Spleen (tissue), 11 donors: Measurements from ENCODE around the gene SEC16A. TPM values are rescaled to one million over a fixed set of nuclear protein-coding genes. Genes with fewer than 3 reads are reported as not detected.
"Not testable (repeated sequence)": the region's sequence is repeated elsewhere in the genome, so short reads cannot be mapped to it uniquely, and the experiment has no call there.

Experiments used
- DNase-seq: peaks from one replicate; pipeline ENCODE4 v3.0.0-alpha.2; 2020
- H3K27ac ChIP-seq, 8 donors: fragments of 200-600 bp; sonication (generic) in 7 of 8; 1 replicate in 4 of 8; 2 replicates in 4 of 8; pipeline versions ENCODE4 v1.5.0 to v1.8.0; 2016 to 2021; ENCODE audit warnings: inconsistent platforms in 4 of 8, mild to moderate bottlenecking in 4 of 8, moderate library complexity in 1 of 8
- H3K27me3 ChIP-seq, 7 donors: fragments of 200-600 bp; sonication (generic) in 6 of 7; replicated peaks in 1 of 7; 1 replicate in 4 of 7; 2 replicates in 3 of 7; pipeline versions ENCODE4 v1.5.0 to v1.8.0; 2016 to 2021; ENCODE audit warnings: inconsistent platforms in 3 of 7, mild to moderate bottlenecking in 1 of 7
- H3K36me3 ChIP-seq, 6 donors: fragments of 200-600 bp; sonication (generic) in 5 of 6; 1 replicate in 4 of 6; 2 replicates in 2 of 6; pipeline versions ENCODE4 v1.5.0 to v1.8.0; 2016 to 2021; ENCODE audit warnings: inconsistent platforms in 2 of 6
- H3K4me1 ChIP-seq, 6 donors: fragments of 200-600 bp; sonication (generic) in 5 of 6; 1 replicate in 3 of 6; 2 replicates in 3 of 6; pipeline versions ENCODE4 v1.5.0 to v1.8.0; 2016 to 2021; ENCODE audit warnings: inconsistent platforms in 3 of 6
- H3K4me3 ChIP-seq, 8 donors: fragments of 200-600 bp; sonication (generic) in 7 of 8; 1 replicate in 4 of 8; 2 replicates in 4 of 8; pipeline versions ENCODE4 v1.5.0 to v1.8.0; 2016 to 2021; ENCODE audit warnings: inconsistent platforms in 4 of 8, mild to moderate bottlenecking in 4 of 8, moderate library complexity in 2 of 8
- H3K9me3 ChIP-seq, 8 donors: fragments of 200-600 bp; sonication (generic) in 7 of 8; 1 replicate in 4 of 8; 2 replicates in 4 of 8; pipeline versions ENCODE4 v1.5.0 to v1.8.0; 2016 to 2021; ENCODE audit warnings: inconsistent platforms in 4 of 8
- CTCF ChIP-seq, 11 experiments: fragments of 200-600 bp in 7 of 11; fragments of 450-650 bp in 4 of 11; sonication (generic) in 4 of 11; IDR thresholded peaks in 8 of 11; conservative IDR thresholded peaks in 3 of 11; 1 replicate in 7 of 11; 2 replicates in 4 of 11; pipeline versions ENCODE4 v1.4.0 to v1.8.0; 2016 to 2021; ENCODE audit warnings: antibody characterized with exemption in 11 of 11, inconsistent platforms in 4 of 11, mild to moderate bottlenecking in 1 of 11
- POLR2A ChIP-seq, 3 donors: fragments of 450-650 bp; IDR thresholded peaks; one replicate each; pipeline ENCODE4 v1.5.1; 2017; ENCODE audit warnings: antibody characterized with exemption in 3 of 3, mild to moderate bottlenecking in 1 of 3
- POLR2AphosphoS5 ChIP-seq, 3 donors: sonication (generic); formaldehyde crosslinking; IDR thresholded peaks; one replicate each; pipeline ENCODE4 v1.5.1; 2017; ENCODE audit warnings: antibody characterized with exemption in 3 of 3
- WGBS, 5 donors: extraction: QIAGEN DNeasy Blood & Tissue Kit in 3 of 5; methylation state at CpG; one replicate each; pipeline versions ENCODE4 v1.1.5 to v1.1.7; 2013 to 2018; 5-methylcytosine and 5-hydroxymethylcytosine counted together
- intact Hi-C: fragments of 100-400 bp; cut with DNase I; formaldehyde crosslinking; loops from one replicate; pipeline ENCODE4 v1.15.0; 2023; ENCODE audit warnings: low total_unique reads
- polyA plus RNA-seq, 3 donors: library from polyadenylated mRNA; stranded (reverse); fragments of 200-250 nt; gene quantifications; one replicate each; pipeline ENCODE4 v1.2.1, GENCODE V29; 2013
- total RNA-seq, 7 donors: library from RNA; depleted of rRNA in 3 of 7; stranded (reverse); fragments of >200 nt in 3 of 7; fragmentation: NEBNext Ultra II Directional in 4 of 7; extraction: Animal tissue kit (Norgen Biotek cat#: 25700) in 4 of 7; gene quantifications; one replicate each; pipeline versions ENCODE4 v1.1.0 to v1.2.1, GENCODE V29; 2016 to 2021
- donor health status: healthy with polysubstance abuse.
- donor health status: DM: no; HTN: no; CAD: no; lungs with moderate emphysema.
- donor health status: DM: no; HTN: no; CAD: no.
- donor health status: Bipolar disorder and iron deficiency.
- donor health status: healthy.
- donor health status: DM: no; HTN: no; CAD: no.
- donor health status: DM: yes; HTN: yes; CAD: no.

Gene SEC16A
- total and polyA plus RNA-seq, 10 donors: 35.0 to 92.1 (median 75.1) TPM

DNA sequence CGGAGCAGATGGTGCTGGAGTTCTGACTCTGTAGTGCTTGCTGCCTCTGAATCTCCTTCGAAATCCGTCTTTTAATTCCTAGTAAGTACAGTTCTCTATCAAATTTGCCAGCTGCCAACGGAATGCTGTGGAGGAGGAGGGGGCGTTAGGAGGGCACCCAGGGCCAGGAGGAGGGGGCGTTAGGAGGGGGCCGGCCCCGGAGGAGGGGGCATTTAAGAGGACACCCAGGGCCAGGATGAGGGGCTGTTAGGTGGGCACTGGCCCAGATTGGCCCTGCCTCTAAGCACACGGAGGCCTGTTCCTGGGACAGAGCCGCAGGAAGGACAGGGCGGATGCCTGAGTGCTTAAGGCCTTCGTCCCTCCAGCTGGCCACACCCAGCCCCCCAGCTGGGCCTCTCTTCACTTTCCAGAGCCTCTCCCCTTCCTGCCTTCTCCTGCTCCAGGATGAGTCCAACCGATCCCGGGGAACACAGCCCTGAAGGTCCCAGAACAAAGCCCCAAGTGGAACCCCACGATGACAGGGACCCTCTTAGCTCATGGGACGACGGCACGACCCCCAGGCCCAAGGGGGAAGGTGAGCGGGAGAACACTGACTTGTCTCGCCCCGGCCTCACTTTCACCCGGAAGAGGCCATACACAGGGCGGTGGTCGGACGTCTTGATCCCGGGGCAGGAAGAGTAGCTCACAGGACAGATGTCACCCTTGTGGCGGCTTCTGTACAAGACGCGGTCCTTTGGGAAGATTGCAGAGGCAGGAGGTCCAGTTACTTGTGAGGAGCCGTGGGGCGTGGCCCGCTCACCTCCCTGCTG is 53.0 kb downstream of the SEC16A start:
- peak; percentile 73 for DNase-seq
- intact Hi-C loops: no loop called here
- H3K4me3 ChIP-seq: no peak overlapping the region
- peaks cover 0 to 88% (median 39%) of the 10 kb centered on the region in 6 donors for H3K36me3 ChIP-seq
- peak overlapping the region in 6 of 8 donors; percentile 38 to 72 (median 64) for H3K27ac ChIP-seq
- no peak for TF ChIP-seq CTCF (IDR thresholded peaks at IDR 0.05 in 8 of 11, conservative IDR thresholded peaks at IDR 0.05 in 3 of 11)
- TF ChIP-seq POLR2AphosphoS5 (IDR thresholded peaks at IDR 0.05): peak in 1 of 3 donors; percentile 42
- no peaks in the 10 kb centered on the region for H3K9me3 ChIP-seq
- WGBS, 5 donors: 74 to 86% (median 80%) methylated on average over 22 to 32 of the region's 32 CpGs
- H3K4me1 ChIP-seq: peaks cover 0 to 16% (median 5%) of the 10 kb centered on the region in 6 donors
- no peaks in the 10 kb centered on the region for H3K27me3 ChIP-seq

DNA sequence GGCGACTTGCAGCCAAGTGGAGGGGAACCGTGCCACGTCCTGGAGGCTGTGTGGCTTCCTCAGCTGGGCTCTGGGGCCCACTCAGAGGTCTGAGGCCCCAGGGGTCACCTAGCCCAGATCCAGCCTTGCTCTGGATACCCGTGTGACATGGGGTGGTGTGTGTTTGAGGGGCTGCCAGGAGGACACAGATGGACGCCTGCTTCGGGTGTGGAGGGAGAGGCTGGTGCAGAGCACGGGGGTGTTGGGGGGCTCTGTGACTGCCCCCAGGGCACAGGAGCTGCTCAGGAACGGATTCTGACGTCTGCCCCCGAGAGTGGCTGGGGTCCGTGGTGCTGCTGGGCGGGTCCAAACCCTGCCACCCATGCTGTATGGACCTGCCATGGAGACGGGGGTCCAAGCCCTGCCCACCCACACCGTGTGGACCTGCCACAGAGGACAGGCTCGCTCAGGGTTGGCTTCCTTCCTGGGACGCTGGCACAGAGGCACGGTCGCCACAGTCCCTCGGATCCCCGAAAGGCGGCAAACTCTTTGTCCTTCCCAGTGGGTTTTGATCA is 53.7 kb downstream of the SEC16A start:
- peak overlapping the region in 5 of 8 donors; percentile 61 to 72 (median 67) for H3K27ac ChIP-seq
- TF ChIP-seq POLR2A (IDR thresholded peaks at IDR 0.05) (no peak), POLR2AphosphoS5 (IDR thresholded peaks at IDR 0.05) (peak in 2 of 3 donors; percentile 30 to 46)
- WGBS, 5 donors: 83 to 94% (median 88%) methylated on average over 19 to 21 of the region's 21 CpGs
- H3K4me1 ChIP-seq: peaks cover 0 to 16% (median 5%) of the 10 kb centered on the region in 6 donors
- no peaks in the 10 kb centered on the region for H3K9me3 ChIP-seq
- H3K4me3 ChIP-seq: no peak overlapping the region
- no peaks in the 10 kb centered on the region for H3K27me3 ChIP-seq
- intact Hi-C loops: no loop called here
- peaks cover 0 to 88% (median 45%) of the 10 kb centered on the region in 6 donors for H3K36me3 ChIP-seq
- no peak for DNase-seq

DNA sequence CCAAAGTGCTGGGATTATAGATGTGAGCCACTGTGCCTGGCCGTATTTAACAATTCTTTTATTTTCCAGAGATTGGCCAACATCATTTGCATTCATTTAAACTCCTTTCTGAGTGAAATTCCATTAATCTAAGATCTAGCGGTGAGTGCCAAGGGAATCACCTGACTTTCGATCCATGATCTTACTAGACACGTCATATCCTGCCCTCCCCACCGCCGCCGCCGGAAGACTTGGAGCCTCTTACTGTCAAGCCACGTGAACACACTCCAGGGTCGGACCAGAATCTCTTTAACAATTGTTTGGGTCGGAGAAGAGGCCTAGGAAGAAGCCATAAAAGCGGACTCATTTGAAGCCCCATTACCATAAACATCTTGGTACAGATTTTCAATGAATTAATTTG is 56.1 kb downstream of the SEC16A start:
- peaks cover 0 to 88% (median 56%) of the 10 kb centered on the region in 6 donors for H3K36me3 ChIP-seq
- WGBS, 5 donors: 80 to 94% (median 91%) methylated on average over 12 of the region's 12 CpGs
- no peaks in the 10 kb centered on the region for H3K27me3 ChIP-seq
- DNase-seq: no peak
- peaks cover 0 to 16% (median 5%) of the 10 kb centered on the region in 6 donors for H3K4me1 ChIP-seq
- intact Hi-C loops: no loop called here
- H3K9me3 ChIP-seq: no peaks in the 10 kb centered on the region
- TF ChIP-seq POLR2AphosphoS5 (IDR thresholded peaks at IDR 0.05): no peak
- no peak for TF ChIP-seq POLR2A (IDR thresholded peaks at IDR 0.05)
- no peak for TF ChIP-seq CTCF (IDR thresholded peaks at IDR 0.05 in 8 of 11, conservative IDR thresholded peaks at IDR 0.05 in 3 of 11)
- H3K4me3 ChIP-seq: no peak overlapping the region
- H3K27ac ChIP-seq: no peak overlapping the region

DNA sequence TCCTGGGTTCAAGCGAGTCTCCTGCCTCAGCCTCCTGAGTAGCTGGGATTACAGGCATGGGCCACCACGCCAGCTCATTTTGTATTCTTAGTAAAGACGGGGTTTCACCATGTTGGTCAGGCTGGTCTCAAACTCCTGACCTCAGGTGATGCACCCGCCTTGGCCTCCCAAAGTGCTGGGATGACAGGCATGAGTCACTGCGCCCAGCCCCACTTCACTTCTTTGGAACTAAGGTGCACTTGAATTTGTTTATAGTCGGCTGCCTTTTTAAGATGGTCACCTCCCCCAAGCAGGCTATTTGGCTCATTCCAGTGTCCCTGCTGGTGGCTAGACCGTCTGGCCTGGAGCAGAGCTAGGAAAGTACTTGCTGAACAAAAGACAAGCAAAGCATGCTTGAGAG is 57.5 kb downstream of the SEC16A start:
- peaks cover 3 to 94% (median 63%) of the 10 kb centered on the region in 6 donors for H3K36me3 ChIP-seq
- H3K9me3 ChIP-seq, intact Hi-C loops, DNase-seq, H3K27ac ChIP-seq, H3K4me3 ChIP-seq, H3K27me3 ChIP-seq: not testable (repeated sequence)
- peaks cover 0 to 11% (median 2%) of the 10 kb centered on the region in 6 donors for H3K4me1 ChIP-seq
- WGBS, 5 donors: 79 to 94% (median 86%) methylated on average over 7 of the region's 7 CpGs

DNA sequence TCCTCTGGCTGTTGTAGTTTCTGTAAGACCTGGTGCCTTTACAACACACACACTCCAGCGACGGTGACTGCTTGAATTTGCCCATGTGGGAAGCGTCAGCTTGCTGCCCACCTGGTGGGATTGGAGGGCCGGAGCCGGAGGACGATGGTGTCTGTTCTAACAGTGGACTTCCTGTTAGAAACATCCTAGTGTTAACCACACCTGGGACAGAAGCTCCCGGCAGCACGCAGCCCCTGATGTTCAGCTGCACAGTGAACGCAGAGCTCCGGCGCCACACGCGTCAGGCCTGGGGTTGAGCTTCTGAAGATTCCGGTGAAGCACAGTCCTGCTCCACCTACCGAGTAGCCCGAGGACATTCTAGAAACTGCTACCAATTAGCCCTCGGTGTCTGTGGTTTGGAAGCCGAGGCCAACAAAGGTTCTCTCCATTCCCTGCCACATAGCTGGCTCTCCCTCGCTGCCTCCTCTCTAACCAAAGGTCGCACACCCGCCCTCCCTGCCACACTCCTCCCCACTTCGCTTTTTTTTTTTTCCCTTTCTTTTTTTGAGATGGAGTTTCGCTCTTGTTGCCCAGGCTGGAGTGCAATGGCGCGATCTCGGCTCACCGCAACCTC is 58.0 kb downstream of the SEC16A start:
- H3K9me3 ChIP-seq: no peaks in the 10 kb centered on the region
- no peak overlapping the region for H3K27ac ChIP-seq
- no peak for TF ChIP-seq CTCF (IDR thresholded peaks at IDR 0.05 in 8 of 11, conservative IDR thresholded peaks at IDR 0.05 in 3 of 11)
- peak in 1 of 3 donors; percentile 43 for TF ChIP-seq POLR2AphosphoS5 (IDR thresholded peaks at IDR 0.05)
- peaks cover 0 to 6% (median 0%) of the 10 kb centered on the region in 6 donors for H3K4me1 ChIP-seq
- DNase-seq: no peak
- 87 to 93% (median 89%) methylated on average over 20 to 27 of the region's 27 CpGs for WGBS, 5 donors
- no peak overlapping the region for H3K4me3 ChIP-seq
- no peaks in the 10 kb centered on the region for H3K27me3 ChIP-seq
- intact Hi-C loops: no loop called here
- peaks cover 3 to 94% (median 62%) of the 10 kb centered on the region in 6 donors for H3K36me3 ChIP-seq
